ENCODE measurements around the gene SCD5. TPM values are rescaled to one million over a fixed set of nuclear protein-coding genes. Genes with fewer than 3 reads are reported as not detected.

SCD5 gene
- polyA plus RNA-seq, 2 of the 4 experiments (the other 2 are of a cell fraction) = 9.8 to 11.9 TPM

- FAIRE-seq (no peak), ATAC-seq (no peak), DNase-seq (ENCODE audit: low read depth in 1 of 2, low spot score in 1 of 2) (no peak)
- POLR2A ChIA-PET = no interaction called here
- Histone ChIP-seq H3K9me3 (no peaks in the 10 kb centered on the region), H3K27ac (no peak overlapping the region), H3K4me1 (no peaks in the 10 kb centered on the region), H3K4me3 (no peak overlapping the region), H3K4me2 (no peak overlapping the region)
- CTCF ChIA-PET = no interaction called here
- WGBS (ENCODE audit: missing lambda C conversion rate) = 62% methylated on average over 4 of the region's 6 CpGs
- no peak for TF ChIP-seq EHF (CRISPR knock-in tag; IDR thresholded peaks at IDR 0.05)
- TF ChIP-seq KDM1A (IDR thresholded peaks at IDR 0.05; ENCODE audit: low read depth) = no peak
- no peak for TF ChIP-seq KDM5A (IDR thresholded peaks at IDR 0.05)
- TF ChIP-seq EHMT2 (IDR thresholded peaks at IDR 0.05; ENCODE audit: low read depth) = no peak
Observed at GRCh38 chr4:82745173-82745842, 53.3 kb downstream of the SCD5 start.

GRCh38 chr4:82744284-82744968 lies 54.2 kb downstream of the SCD5 start:
- Histone ChIP-seq H3K4me3 (no peak overlapping the region), H3K9me3 (no peaks in the 10 kb centered on the region), H3K4me2 (no peak overlapping the region), H3K4me1 (no peaks in the 10 kb centered on the region), H3K27ac (no peak overlapping the region)
- TF ChIP-seq PBX3 (IDR thresholded peaks at IDR 0.05) = no peak
- no peak for TF ChIP-seq HMGXB4 (CRISPR knock-in tag; IDR thresholded peaks at IDR 0.05; ENCODE audit: borderline replicate concordance)
- no peak for TF ChIP-seq ZSCAN20 (CRISPR knock-in tag; IDR thresholded peaks at IDR 0.05)
- TF ChIP-seq KDM5A (IDR thresholded peaks at IDR 0.05) = no peak
- TF ChIP-seq KDM1A (IDR thresholded peaks at IDR 0.05; ENCODE audit: low read depth) = no peak
- TF ChIP-seq RAD21 (conservative IDR thresholded peaks at IDR 0.05 in 1 of 2, IDR thresholded peaks at IDR 0.05 in 1 of 2) = no peak
- TF ChIP-seq HOXB13 (CRISPR knock-in tag; IDR thresholded peaks at IDR 0.05; ENCODE audit: low read depth) = no peak
- TF ChIP-seq NR3C1 (IDR thresholded peaks at IDR 0.05) = no peak
- TF ChIP-seq MAZ (IDR thresholded peaks at IDR 0.05; ENCODE audit: borderline replicate concordance, low read depth, low read length) = no peak
- TF ChIP-seq EP300 (IDR thresholded peaks at IDR 0.05) = no peak
- TF ChIP-seq ZC3H11A (IDR thresholded peaks at IDR 0.05) = no peak
- no peak for TF ChIP-seq CBX2 (IDR thresholded peaks at IDR 0.05; ENCODE audit: borderline replicate concordance, low read depth)
- no peak for TF ChIP-seq ZFP36 (IDR thresholded peaks at IDR 0.05; ENCODE audit: borderline replicate concordance, partially characterized antibody)
- TF ChIP-seq USF2 (IDR thresholded peaks at IDR 0.05) = no peak
- 37% methylated on average over 5 of the region's 5 CpGs for WGBS (ENCODE audit: missing lambda C conversion rate)
- ATAC-seq (no peak), FAIRE-seq (no peak), DNase-seq (ENCODE audit: low read depth in 1 of 2, low spot score in 1 of 2) (no peak)
- POLR2A ChIA-PET = no interaction called here
- CTCF ChIA-PET = no interaction called here

- H3K4me3 ChIP-seq = no peak overlapping the region
- H3K9me3 ChIP-seq = no peaks in the 10 kb centered on the region
- FAIRE-seq = no peak
- no peak overlapping the region for H3K27ac ChIP-seq
- no peaks in the 10 kb centered on the region for H3K4me1 ChIP-seq
- no peak for ATAC-seq
- no peak for DNase-seq (ENCODE audit: low read depth in 1 of 2, low spot score in 1 of 2)
- CTCF ChIA-PET = interaction anchor here (0.9 to 1.7 kb wide), 2 partner anchors 279 to 466 kb away, joined by 3 to 6 read pairs; no protein-coding TSS in a partner anchor
- no peak overlapping the region for H3K4me2 ChIP-seq
- 82% methylated on average over 5 of the region's 5 CpGs for WGBS (ENCODE audit: missing lambda C conversion rate)
- TF ChIP-seq CBX2 (IDR thresholded peaks at IDR 0.05; ENCODE audit: borderline replicate concordance, low read depth) (no peak), ESRRA (IDR thresholded peaks at IDR 0.05; ENCODE audit: borderline replicate concordance, low read length) (no peak), EP300 (IDR thresholded peaks at IDR 0.05) (no peak), HOXA7 (CRISPR knock-in tag; IDR thresholded peaks at IDR 0.05) (no peak), BCL3 (IDR thresholded peaks at IDR 0.05) (no peak), ZSCAN20 (CRISPR knock-in tag; IDR thresholded peaks at IDR 0.05) (no peak), CHD4 (IDR thresholded peaks at IDR 0.05; ENCODE audit: borderline replicate concordance) (no peak), RARB (CRISPR knock-in tag; IDR thresholded peaks at IDR 0.05) (no peak), RCOR1 (IDR thresholded peaks at IDR 0.05; ENCODE audit: low read depth, low read length) (no peak), RFX5 (IDR thresholded peaks at IDR 0.05) (no peak), NR3C1 (IDR thresholded peaks at IDR 0.05) (no peak)
- POLR2A ChIA-PET = no interaction called here
Observed at GRCh38 chr4:82741188-82741587, 57.4 kb downstream of the SCD5 start.

Data from A549 (cell line).